ENCODE data around the gene IFT43. TPM values are rescaled to one million over a fixed set of nuclear protein-coding genes. Genes with fewer than 3 reads are reported as not detected.

Gene IFT43
- total RNA-seq, 1 experiment from 2014 or later: 20.0 TPM

GRCh38 chr14:76055330-76055729, 69.8 kb downstream of the IFT43 start:
- Histone ChIP-seq H3K4me3 (ENCODE audit: low read depth in 2 of 2, low read length in 2 of 2) (no peak overlapping the region), H3K4me1 (ENCODE audit: control insufficient read depth, insufficient read depth, low read length) (no peaks in the 10 kb centered on the region), H3K36me3 (ENCODE audit: control insufficient read depth, insufficient read depth, low read length) (no peaks in the 10 kb centered on the region), H3K27ac (ENCODE audit: low read length) (no peak overlapping the region), H3K27me3 (ENCODE audit: control insufficient read depth, insufficient read depth, low read length) (no peaks in the 10 kb centered on the region), H3K9me3 (ENCODE audit: control insufficient read depth, insufficient read depth, low read depth, low read length) (no peaks in the 10 kb centered on the region)
- CTCF ChIA-PET: no interaction called here
- intact Hi-C loops (cut with micrococcal nuclease; ENCODE audit: unreplicated experiment): loop anchor here (10.0 kb wide), 1 partner anchor 299 kb away; no protein-coding TSS in a partner anchor
- no peak for DNase-seq (ENCODE audit: low read depth, low spot score)
- no peak for TF ChIP-seq CTCF (IDR thresholded peaks at IDR 0.05)
- no peak for TF ChIP-seq TCF7L2 (IDR thresholded peaks at IDR 0.05; ENCODE audit: low read depth, low read length)
- no peak for TF ChIP-seq POLR2AphosphoS5 (IDR thresholded peaks at IDR 0.05; ENCODE audit: low read depth, low read length)
- TF ChIP-seq SIN3A (IDR thresholded peaks at IDR 0.05; ENCODE audit: borderline replicate concordance, insufficient read depth, low read depth, low read length): no peak
- TF ChIP-seq, protein P1, sequence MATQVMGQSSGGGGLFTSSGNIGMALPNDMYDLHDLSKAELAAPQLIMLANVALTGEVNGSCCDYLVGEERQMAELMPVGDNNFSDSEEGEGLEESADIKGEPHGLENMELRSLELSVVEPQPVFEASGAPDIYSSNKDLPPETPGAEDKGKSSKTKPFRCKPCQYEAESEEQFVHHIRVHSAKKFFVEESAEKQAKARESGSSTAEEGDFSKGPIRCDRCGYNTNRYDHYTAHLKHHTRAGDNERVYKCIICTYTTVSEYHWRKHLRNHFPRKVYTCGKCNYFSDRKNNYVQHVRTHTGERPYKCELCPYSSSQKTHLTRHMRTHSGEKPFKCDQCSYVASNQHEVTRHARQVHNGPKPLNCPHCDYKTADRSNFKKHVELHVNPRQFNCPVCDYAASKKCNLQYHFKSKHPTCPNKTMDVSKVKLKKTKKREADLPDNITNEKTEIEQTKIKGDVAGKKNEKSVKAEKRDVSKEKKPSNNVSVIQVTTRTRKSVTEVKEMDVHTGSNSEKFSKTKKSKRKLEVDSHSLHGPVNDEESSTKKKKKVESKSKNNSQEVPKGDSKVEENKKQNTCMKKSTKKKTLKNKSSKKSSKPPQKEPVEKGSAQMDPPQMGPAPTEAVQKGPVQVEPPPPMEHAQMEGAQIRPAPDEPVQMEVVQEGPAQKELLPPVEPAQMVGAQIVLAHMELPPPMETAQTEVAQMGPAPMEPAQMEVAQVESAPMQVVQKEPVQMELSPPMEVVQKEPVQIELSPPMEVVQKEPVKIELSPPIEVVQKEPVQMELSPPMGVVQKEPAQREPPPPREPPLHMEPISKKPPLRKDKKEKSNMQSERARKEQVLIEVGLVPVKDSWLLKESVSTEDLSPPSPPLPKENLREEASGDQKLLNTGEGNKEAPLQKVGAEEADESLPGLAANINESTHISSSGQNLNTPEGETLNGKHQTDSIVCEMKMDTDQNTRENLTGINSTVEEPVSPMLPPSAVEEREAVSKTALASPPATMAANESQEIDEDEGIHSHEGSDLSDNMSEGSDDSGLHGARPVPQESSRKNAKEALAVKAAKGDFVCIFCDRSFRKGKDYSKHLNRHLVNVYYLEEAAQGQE (IDR thresholded peaks at IDR 0.05; ENCODE audit: insufficient read depth in 1 of 2, low read depth in 2 of 2, low read length in 1 of 2): no peak
- BruUV-seq (replicated peaks): no TSS peak
- ATAC-seq: no peak
- POLR2A ChIA-PET: no interaction called here
- in situ Hi-C loops (cut with HindIII; ENCODE audit: low pct_unique_long_range_greater_than_20kb, low sequenced_read_pairs): no loop called here

DNA sequence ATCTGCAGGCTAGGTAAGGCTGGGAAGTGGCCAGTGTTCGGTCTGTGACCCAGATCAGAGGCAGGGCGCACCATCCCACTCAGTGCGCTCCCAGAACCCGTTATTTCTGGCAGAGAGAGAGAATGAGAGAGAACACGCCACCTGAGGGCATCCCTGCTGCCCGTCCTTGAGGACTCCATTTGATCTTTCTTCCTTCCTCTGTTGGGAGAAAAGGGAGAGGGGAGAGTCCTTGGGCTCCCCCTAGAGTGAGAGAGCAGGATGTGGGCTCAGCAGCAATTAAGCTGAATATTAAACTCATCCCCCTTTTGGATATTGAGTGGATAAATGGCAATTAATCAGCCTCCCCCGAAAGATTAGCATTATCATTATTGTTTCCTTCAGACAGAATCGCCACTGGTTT, 70.6 kb downstream of the IFT43 start:
- intact Hi-C loops (cut with micrococcal nuclease; ENCODE audit: unreplicated experiment) (loop anchor here (10.0 kb wide), 1 partner anchor 299 kb away; no protein-coding TSS in a partner anchor), in situ Hi-C loops (cut with HindIII; ENCODE audit: low pct_unique_long_range_greater_than_20kb, low sequenced_read_pairs) (no loop called here)
- Histone ChIP-seq H3K9me3 (ENCODE audit: control insufficient read depth, insufficient read depth, low read depth, low read length) (no peaks in the 10 kb centered on the region), H3K36me3 (ENCODE audit: control insufficient read depth, insufficient read depth, low read length) (no peaks in the 10 kb centered on the region), H3K4me1 (ENCODE audit: control insufficient read depth, insufficient read depth, low read length) (no peaks in the 10 kb centered on the region), H3K27me3 (ENCODE audit: control insufficient read depth, insufficient read depth, low read length) (no peaks in the 10 kb centered on the region), H3K4me3 (ENCODE audit: low read depth in 2 of 2, low read length in 2 of 2) (no peak overlapping the region), H3K27ac (ENCODE audit: low read length) (no peak overlapping the region)
- ChIA-PET POLR2A (no interaction called here), CTCF (no interaction called here)
- BruUV-seq (replicated peaks): no TSS peak
- 0 out of 2 replicates have a peak, but pooled peaks have one; percentile 45 for ATAC-seq
- DNase-seq (ENCODE audit: low read depth, low spot score): no peak
- TF ChIP-seq CTCF (IDR thresholded peaks at IDR 0.05) (peak; percentile 55), TCF7L2 (IDR thresholded peaks at IDR 0.05; ENCODE audit: low read depth, low read length) (no peak)

Measured in Panc1 (cell line).